ENCODE measurements around the gene CLDN17.

GRCh38 chr21:30138483-30138882 is 28.1 kb downstream of the CLDN17 start:
- TF ChIP-seq POLR2AphosphoS5 (IDR thresholded peaks at IDR 0.05) (no peak), POLR2A (IDR thresholded peaks at IDR 0.05) (no peak), CTCF (IDR thresholded peaks at IDR 0.05) (no peak)
